HEK293 (cell line): Measurements from ENCODE around the gene ZFAND5.

Experiments used
- GFI1B ChIP-seq: fragments of 450-650 bp; formaldehyde crosslinking; IDR thresholded peaks from 2 replicates; pipeline ENCODE4 v1.5.1; 2016; ENCODE audit warnings: missing biosample characterization, missing genetic modification characterization
- KLF9 ChIP-seq: fragments of 450-650 bp; formaldehyde crosslinking; IDR thresholded peaks from 2 replicates; pipeline ENCODE4 v1.5.1; 2016; ENCODE audit warnings: missing biosample characterization, missing genetic modification characterization, low read depth
- PBX3 ChIP-seq: sonication (generic); formaldehyde crosslinking; IDR thresholded peaks from 2 replicates; pipeline ENCODE4 v1.8.1; 2022; ENCODE audit warnings: mild to moderate bottlenecking, moderate library complexity, missing genetic modification reagents
- REST ChIP-seq: fragments of 450-650 bp; formaldehyde crosslinking; IDR thresholded peaks from 2 replicates; pipeline ENCODE4 v1.5.1; 2016; ENCODE audit warnings: missing biosample characterization, missing genetic modification characterization
- SP2 ChIP-seq: fragments of 450-650 bp; formaldehyde crosslinking; IDR thresholded peaks from 2 replicates; pipeline ENCODE4 v1.5.1; 2016; ENCODE audit warnings: missing biosample characterization, missing genetic modification characterization
- ZNF19 ChIP-seq: fragments of 450-650 bp; formaldehyde crosslinking; IDR thresholded peaks from 2 replicates; pipeline ENCODE4; 2016; ENCODE audit warnings: missing biosample characterization, missing genetic modification characterization, low read depth
- ZNF416 ChIP-seq: fragments of 450-650 bp; formaldehyde crosslinking; IDR thresholded peaks from 2 replicates; pipeline ENCODE4 v1.5.1; 2016; ENCODE audit warnings: missing biosample characterization, missing genetic modification characterization
- ZNF473 ChIP-seq: fragments of 450-650 bp; formaldehyde crosslinking; IDR thresholded peaks from 2 replicates; pipeline ENCODE4 v1.5.1; 2017; ENCODE audit warnings: missing biosample characterization, missing genetic modification characterization
- ZNF692 ChIP-seq: fragments of 450-650 bp; formaldehyde crosslinking; IDR thresholded peaks from 2 replicates; pipeline ENCODE4 v1.5.1; 2016; ENCODE audit warnings: missing biosample characterization, missing genetic modification characterization
- TF ChIP-seq, protein P1 (sequence below): fragments of 450-650 bp; formaldehyde crosslinking; IDR thresholded peaks from 2 replicates; pipeline ENCODE4 v1.5.1; 2016; ENCODE audit warnings: missing biosample characterization, missing genetic modification characterization

DNA sequence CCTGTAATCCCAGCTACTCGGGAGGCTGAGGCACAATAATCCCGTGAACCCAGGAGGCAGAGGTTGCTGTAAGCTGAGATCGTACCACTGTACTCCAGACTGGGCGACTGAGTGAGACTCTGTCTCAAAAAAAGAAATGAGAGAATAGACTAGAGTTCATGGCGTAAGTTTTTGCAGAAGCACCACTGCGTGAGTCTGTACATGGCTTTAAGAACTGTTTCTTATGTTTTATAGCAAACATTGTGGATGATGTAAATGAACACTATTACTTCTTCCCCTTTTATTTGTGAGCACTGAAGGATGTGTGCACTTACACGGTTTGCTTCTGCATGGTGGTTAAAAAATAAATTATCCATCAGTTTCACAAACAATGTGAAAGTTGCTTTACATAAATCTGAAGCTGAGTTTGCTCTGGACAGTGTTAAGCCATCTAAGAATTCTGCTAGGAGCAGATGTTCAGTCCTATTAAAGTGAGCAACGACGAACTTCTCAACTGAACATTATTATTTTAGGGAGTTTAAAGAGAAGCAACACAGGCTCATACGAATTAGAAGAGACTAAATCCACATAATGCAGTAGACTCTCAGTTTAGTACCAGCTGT, 52.5 kb downstream of the ZFAND5 start:
- TF ChIP-seq, protein P1, sequence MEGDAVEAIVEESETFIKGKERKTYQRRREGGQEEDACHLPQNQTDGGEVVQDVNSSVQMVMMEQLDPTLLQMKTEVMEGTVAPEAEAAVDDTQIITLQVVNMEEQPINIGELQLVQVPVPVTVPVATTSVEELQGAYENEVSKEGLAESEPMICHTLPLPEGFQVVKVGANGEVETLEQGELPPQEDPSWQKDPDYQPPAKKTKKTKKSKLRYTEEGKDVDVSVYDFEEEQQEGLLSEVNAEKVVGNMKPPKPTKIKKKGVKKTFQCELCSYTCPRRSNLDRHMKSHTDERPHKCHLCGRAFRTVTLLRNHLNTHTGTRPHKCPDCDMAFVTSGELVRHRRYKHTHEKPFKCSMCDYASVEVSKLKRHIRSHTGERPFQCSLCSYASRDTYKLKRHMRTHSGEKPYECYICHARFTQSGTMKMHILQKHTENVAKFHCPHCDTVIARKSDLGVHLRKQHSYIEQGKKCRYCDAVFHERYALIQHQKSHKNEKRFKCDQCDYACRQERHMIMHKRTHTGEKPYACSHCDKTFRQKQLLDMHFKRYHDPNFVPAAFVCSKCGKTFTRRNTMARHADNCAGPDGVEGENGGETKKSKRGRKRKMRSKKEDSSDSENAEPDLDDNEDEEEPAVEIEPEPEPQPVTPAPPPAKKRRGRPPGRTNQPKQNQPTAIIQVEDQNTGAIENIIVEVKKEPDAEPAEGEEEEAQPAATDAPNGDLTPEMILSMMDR (tag by site-specific recombination) = no peak
- no peak for TF ChIP-seq SP2 (tag by site-specific recombination)
- no peak for TF ChIP-seq ZNF473 (tag by site-specific recombination)
- no peak for TF ChIP-seq ZNF416 (tag by site-specific recombination)
- TF ChIP-seq PBX3 = no peak
- TF ChIP-seq GFI1B (tag by site-specific recombination) = no peak
- no peak for TF ChIP-seq REST (tag by site-specific recombination)
- no peak for TF ChIP-seq ZNF19
- no peak for TF ChIP-seq ZNF692 (tag by site-specific recombination)
- TF ChIP-seq KLF9 (tag by site-specific recombination) = no peak
